ENCODE data around the gene P2RX2.

DNA sequence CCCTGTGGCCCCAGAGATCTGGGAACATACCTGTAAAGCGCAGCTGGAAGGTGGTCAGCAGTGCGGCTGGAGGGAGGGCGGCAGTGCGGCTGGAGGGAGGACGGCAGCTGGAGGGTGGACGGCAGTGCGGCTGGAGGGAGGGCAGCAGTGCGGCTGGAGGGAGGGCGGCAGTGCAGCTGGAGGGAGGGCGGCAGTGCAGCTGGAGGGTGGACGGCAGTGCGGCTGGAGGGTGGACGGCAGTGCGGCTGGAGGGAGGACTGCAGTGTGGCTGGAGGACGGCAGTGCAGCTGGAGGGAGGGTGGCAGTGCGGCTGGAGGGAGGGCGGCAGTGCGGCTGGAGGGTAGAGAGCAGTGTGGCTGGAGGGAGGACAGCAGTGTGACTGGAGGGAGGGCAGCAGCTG lies 31.6 kb upstream of the P2RX2 start:
- no peak for TF ChIP-seq CTCF (IDR thresholded peaks at IDR 0.05)
- no peak for TF ChIP-seq POLR2A (IDR thresholded peaks at IDR 0.05)

All from body of pancreas (tissue), 4 donors.